Stromal cell of bone marrow (primary cell): Measurements from ENCODE around the gene UCN.
"Not testable (repeated sequence)": the region's sequence is repeated elsewhere in the genome, so short reads cannot be mapped to it uniquely, and the experiment has no call there.

Source experiments
- DNase-seq: peaks from one replicate; pipeline ENCODE4 v3.0.0-alpha.2; 2012; ENCODE audit warnings: low read depth

UCN gene

GRCh38 chr2:27282892-27283291, 25.4 kb downstream of the UCN start:
- no peak for DNase-seq

GRCh38 chr2:27281855-27282559, 26.2 kb downstream of the UCN start, which contains the start of gene TRIM54:
Gene TRIM54 (plus strand): TSS chr2:27282429. CDS start chr2:27282732, 303 bp downstream.
- no peak for DNase-seq

GRCh38 chr2:27281442-27281841, 26.8 kb downstream of the UCN start:
- no peak for DNase-seq

GRCh38 chr2:27280826-27281225, 27.4 kb downstream of the UCN start:
- no peak for DNase-seq

GRCh38 chr2:27278010-27278409, 30.2 kb downstream of the UCN start:
- no peak for DNase-seq

- no peak for DNase-seq
Observed at GRCh38 chr2:27275211-27276150, 32.8 kb downstream of the UCN start, which contains the start of gene DNAJC5G. Gene DNAJC5G (plus strand): TSS chr2:27275433. CDS start chr2:27276729, 1,296 bp downstream.

- not testable (repeated sequence) for DNase-seq
Observed at GRCh38 chr2:27272537-27273522, 35.4 kb downstream of the UCN start.

- no peak for DNase-seq
Observed at GRCh38 chr2:27271631-27272340, 36.5 kb downstream of the UCN start.

GRCh38 chr2:27270670-27271069, 37.6 kb downstream of the UCN start:
- DNase-seq, result no peak

- DNase-seq, result no peak
Observed at GRCh38 chr2:27270131-27270530, 38.1 kb downstream of the UCN start.

GRCh38 chr2:27268296-27268695, 39.9 kb downstream of the UCN start:
- DNase-seq, result not testable (repeated sequence)

- DNase-seq, result no peak
Observed at GRCh38 chr2:27265536-27265870, 42.7 kb downstream of the UCN start.

- DNase-seq, result no peak
Observed at GRCh38 chr2:27264753-27265535, 43.3 kb downstream of the UCN start.

- DNase-seq, result no peak
Observed at GRCh38 chr2:27264253-27264752, 43.9 kb downstream of the UCN start.

- no peak for DNase-seq
Observed at GRCh38 chr2:27263287-27264252, 44.7 kb downstream of the UCN start.

GRCh38 chr2:27262379-27263286, 45.6 kb downstream of the UCN start, which contains the start of gene SLC30A3:
Gene SLC30A3 (minus strand): TSS chr2:27263047. CDS start chr2:27262906, 141 bp downstream.
- DNase-seq, result no peak

- DNase-seq, result no peak
Observed at GRCh38 chr2:27261926-27262298, 46.3 kb downstream of the UCN start.
